Endodermal cell (in vitro differentiated cells): ENCODE measurements around the gene OTUD7B. TPM values are rescaled to one million over a fixed set of nuclear protein-coding genes. Genes with fewer than 3 reads are reported as not detected.
A peak's percentile ranks its signal among the peaks of the same experiment; 100 is the strongest.

Experiments used
- DNase-seq: peaks from one replicate; pipeline ENCODE4 v3.0.0-alpha.2; 2017
- H3K27ac ChIP-seq: 2 replicates; pipeline ENCODE4 v1.5.1; 2013; ENCODE audit warnings: mild to moderate bottlenecking, low read depth, low read length, moderate library complexity
- H3K27me3 ChIP-seq: 2 replicates; pipeline ENCODE4 v1.6.1; 2013; ENCODE audit warnings: mild to moderate bottlenecking, low read length, moderate library complexity; ENCODE audit not compliant: insufficient read depth, control insufficient read depth, poor library complexity, severe bottlenecking
- H3K36me3 ChIP-seq: 2 replicates; pipeline ENCODE4 v1.7.0; 2013; ENCODE audit warnings: mild to moderate bottlenecking, low read length, moderate library complexity; ENCODE audit not compliant: control insufficient read depth, insufficient read depth
- H3K4me1 ChIP-seq: one replicate; pipeline ENCODE4 v1.7.0; 2013; ENCODE audit warnings: low read length; ENCODE audit not compliant: control insufficient read depth, insufficient read depth
- H3K4me3 ChIP-seq: 2 replicates; pipeline ENCODE4 v1.5.1; 2013; ENCODE audit warnings: mild to moderate bottlenecking, low read length, moderate library complexity
- H3K9ac ChIP-seq: 2 replicates; pipeline ENCODE4 v1.6.1; 2013; ENCODE audit warnings: mild to moderate bottlenecking, low read length, moderate library complexity; ENCODE audit not compliant: poor library complexity, severe bottlenecking; ENCODE audit errors: extremely low read depth
- H3K9me3 ChIP-seq: 2 replicates; pipeline ENCODE4 v1.6.1; 2013; ENCODE audit warnings: mild to moderate bottlenecking, low read length, moderate library complexity; ENCODE audit not compliant: control insufficient read depth
- H3K27ac Mint-ChIP-seq: 2 replicates; pipeline ENCODE4 v1.8.0; 2020; ENCODE audit warnings: mixed read lengths
- H3K27me3 Mint-ChIP-seq: 2 replicates; pipeline ENCODE4 v1.8.0; 2021; ENCODE audit warnings: mild to moderate bottlenecking, mixed read lengths; ENCODE audit not compliant: insufficient read depth
- H3K36me3 Mint-ChIP-seq: 2 replicates; pipeline ENCODE4 v1.8.0; 2020; ENCODE audit warnings: low read depth, mixed read lengths
- H3K4me1 Mint-ChIP-seq: 2 replicates; pipeline ENCODE4 v1.8.0; 2020; ENCODE audit warnings: mixed read lengths
- H3K4me3 Mint-ChIP-seq: 2 replicates; pipeline ENCODE4 v1.8.0; 2020; ENCODE audit warnings: mild to moderate bottlenecking, moderate library complexity, mixed read lengths
- H3K9me3 Mint-ChIP-seq: 2 replicates; pipeline ENCODE4 v1.8.0; 2020; ENCODE audit warnings: mild to moderate bottlenecking, mixed read lengths
- WGBS, 2 experiments: methylation state at CpG; one replicate each; pipeline versions ENCODE4 v1.1.5 to v1.1.7; 2013; ENCODE audit warnings: missing lambda C conversion rate in 2 of 2, mixed read lengths in 1 of 2; ENCODE audit not compliant: insufficient coverage in 1 of 2, insufficient read length in 1 of 2; 5-methylcytosine and 5-hydroxymethylcytosine counted together
- total RNA-seq, 2 donors: library from RNA; stranded (reverse); fragmentation: NEBNext Ultra II Directional in 1 of 2; extraction: Animal tissue kit (Norgen Biotek cat#: 25700) in 1 of 2; gene quantifications; 2 replicates in 1 of 2; 3 replicates in 1 of 2; pipeline ENCODE4 v1.2.1, GENCODE V29; 2021
- TF ChIP-seq, protein P1 (sequence below): fragments of 200-600 bp; sonication (generic); conservative IDR thresholded peaks from 2 replicates; pipeline ENCODE4 v1.5.0; 2021; ENCODE audit warnings: antibody characterized with exemption, mild to moderate bottlenecking

OTUD7B gene
- total RNA-seq, 2 donors from 2014 or later, result 26.6 to 31.1 TPM

DNA sequence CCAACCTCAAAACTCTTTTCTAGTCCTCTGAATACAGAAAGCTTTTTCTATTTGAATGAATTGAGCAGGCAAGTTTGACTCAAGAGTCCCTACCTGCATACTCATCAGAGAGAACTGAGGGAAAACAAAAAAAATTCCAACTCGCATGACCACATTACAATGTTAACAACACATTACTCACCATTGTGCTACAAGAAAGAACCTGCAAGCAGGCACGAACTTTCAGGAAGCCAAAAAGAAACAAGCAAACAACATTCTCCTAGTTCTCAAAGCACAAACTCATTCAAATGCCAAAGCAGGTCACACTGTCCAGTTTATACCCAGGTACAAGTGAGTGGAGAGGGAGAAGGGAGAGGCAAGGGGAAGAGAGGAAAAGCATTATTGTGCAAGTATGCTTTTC is 14.6 kb downstream of the OTUD7B start:
- H3K9me3 Mint-ChIP-seq, result no peaks in the 10 kb centered on the region
- H3K4me1 Mint-ChIP-seq, result peaks cover 39% of the 10 kb centered on the region
- TF ChIP-seq, protein P1, sequence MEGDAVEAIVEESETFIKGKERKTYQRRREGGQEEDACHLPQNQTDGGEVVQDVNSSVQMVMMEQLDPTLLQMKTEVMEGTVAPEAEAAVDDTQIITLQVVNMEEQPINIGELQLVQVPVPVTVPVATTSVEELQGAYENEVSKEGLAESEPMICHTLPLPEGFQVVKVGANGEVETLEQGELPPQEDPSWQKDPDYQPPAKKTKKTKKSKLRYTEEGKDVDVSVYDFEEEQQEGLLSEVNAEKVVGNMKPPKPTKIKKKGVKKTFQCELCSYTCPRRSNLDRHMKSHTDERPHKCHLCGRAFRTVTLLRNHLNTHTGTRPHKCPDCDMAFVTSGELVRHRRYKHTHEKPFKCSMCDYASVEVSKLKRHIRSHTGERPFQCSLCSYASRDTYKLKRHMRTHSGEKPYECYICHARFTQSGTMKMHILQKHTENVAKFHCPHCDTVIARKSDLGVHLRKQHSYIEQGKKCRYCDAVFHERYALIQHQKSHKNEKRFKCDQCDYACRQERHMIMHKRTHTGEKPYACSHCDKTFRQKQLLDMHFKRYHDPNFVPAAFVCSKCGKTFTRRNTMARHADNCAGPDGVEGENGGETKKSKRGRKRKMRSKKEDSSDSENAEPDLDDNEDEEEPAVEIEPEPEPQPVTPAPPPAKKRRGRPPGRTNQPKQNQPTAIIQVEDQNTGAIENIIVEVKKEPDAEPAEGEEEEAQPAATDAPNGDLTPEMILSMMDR, result no peak
- H3K4me1 ChIP-seq, result peaks cover 12% of the 10 kb centered on the region
- no peak overlapping the region for H3K27ac ChIP-seq
- peaks cover 20% of the 10 kb centered on the region for H3K36me3 Mint-ChIP-seq
- peak overlapping the region; percentile 79 for H3K27ac Mint-ChIP-seq
- H3K27me3 ChIP-seq, result no peaks in the 10 kb centered on the region
- WGBS, 2 experiments, result 83% methylated on average over 2 of the region's 2 CpGs; no CpG with 5 or more reads in 1 of the 2 experiments
- no peaks in the 10 kb centered on the region for H3K27me3 Mint-ChIP-seq
- no peak overlapping the region for H3K4me3 Mint-ChIP-seq
- H3K4me3 ChIP-seq, result no peak overlapping the region
- H3K9ac ChIP-seq, result no peak overlapping the region
- H3K9me3 ChIP-seq, result no peaks in the 10 kb centered on the region
- H3K36me3 ChIP-seq, result peaks cover 34% of the 10 kb centered on the region
- DNase-seq, result no peak

DNA sequence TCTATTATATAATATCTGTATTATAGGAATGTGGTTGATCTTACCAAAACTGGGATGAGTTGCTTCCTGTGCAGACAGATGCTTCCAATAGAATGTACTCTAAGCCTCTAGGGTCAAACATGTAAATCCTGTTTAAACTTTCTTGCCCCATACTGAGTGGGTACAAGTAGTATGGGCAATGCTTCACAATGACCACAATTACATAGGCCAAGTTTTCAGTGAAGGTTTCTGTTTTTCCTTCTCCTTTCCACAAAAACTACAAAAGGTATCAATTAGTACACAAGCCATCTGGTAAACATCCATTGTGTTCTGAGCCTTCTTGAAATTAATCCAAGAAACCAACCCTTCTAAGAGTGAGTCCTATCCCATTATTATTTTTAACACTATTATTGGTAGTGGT is 16.8 kb downstream of the OTUD7B start:
- Mint-ChIP-seq H3K9me3 (no peaks in the 10 kb centered on the region), H3K4me3 (no peak overlapping the region), H3K4me1 (peaks cover 36% of the 10 kb centered on the region), H3K27me3 (no peaks in the 10 kb centered on the region), H3K27ac (no peak overlapping the region), H3K36me3 (peaks cover 12% of the 10 kb centered on the region)
- Histone ChIP-seq H3K9ac (no peak overlapping the region), H3K27ac (no peak overlapping the region), H3K9me3 (no peaks in the 10 kb centered on the region), H3K27me3 (no peaks in the 10 kb centered on the region), H3K4me3 (no peak overlapping the region), H3K4me1 (peaks cover 12% of the 10 kb centered on the region), H3K36me3 (peaks cover 16% of the 10 kb centered on the region)
- DNase-seq, result no peak
- TF ChIP-seq, protein P1, result no peak

DNA sequence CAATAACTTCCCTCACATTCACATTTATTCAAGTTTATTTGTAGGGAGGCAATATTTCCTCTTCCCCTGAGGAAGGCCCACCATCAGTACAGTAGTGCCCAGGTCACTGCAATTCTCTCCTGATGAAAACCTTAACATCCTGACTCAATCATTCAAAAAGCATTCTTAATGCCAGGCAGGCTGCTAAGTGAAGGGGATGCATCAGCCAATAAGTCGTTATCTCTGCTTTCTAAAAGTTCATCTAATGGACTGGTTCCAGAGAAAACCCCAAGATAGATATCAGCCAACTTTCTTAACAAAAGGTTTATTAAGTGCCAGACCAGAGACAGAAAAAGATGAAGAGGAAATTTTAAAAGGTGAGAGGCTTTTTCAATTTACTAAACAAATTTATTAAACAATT is 17.3 kb downstream of the OTUD7B start:
- peaks cover 11% of the 10 kb centered on the region for H3K4me1 ChIP-seq
- 86 to 100% methylated on average over 1 of the region's 1 CpG for WGBS, 2 experiments
- H3K27me3 ChIP-seq, result no peaks in the 10 kb centered on the region
- H3K9me3 ChIP-seq, result no peaks in the 10 kb centered on the region
- no peaks in the 10 kb centered on the region for H3K9me3 Mint-ChIP-seq
- H3K27ac ChIP-seq, result no peak overlapping the region
- H3K4me3 Mint-ChIP-seq, result no peak overlapping the region
- no peaks in the 10 kb centered on the region for H3K27me3 Mint-ChIP-seq
- no peak overlapping the region for H3K4me3 ChIP-seq
- no peak overlapping the region for H3K27ac Mint-ChIP-seq
- peaks cover 15% of the 10 kb centered on the region for H3K36me3 ChIP-seq
- no peak for DNase-seq
- H3K9ac ChIP-seq, result no peak overlapping the region
- peaks cover 12% of the 10 kb centered on the region for H3K36me3 Mint-ChIP-seq
- H3K4me1 Mint-ChIP-seq, result peaks cover 32% of the 10 kb centered on the region
- TF ChIP-seq, protein P1, result no peak
